ENCODE results near the gene BNIP5. TPM values are rescaled to one million over a fixed set of nuclear protein-coding genes. Genes with fewer than 3 reads are reported as not detected.

Gene BNIP5
- total RNA-seq, 2 experiments from 2014 or later: not detected

DNA sequence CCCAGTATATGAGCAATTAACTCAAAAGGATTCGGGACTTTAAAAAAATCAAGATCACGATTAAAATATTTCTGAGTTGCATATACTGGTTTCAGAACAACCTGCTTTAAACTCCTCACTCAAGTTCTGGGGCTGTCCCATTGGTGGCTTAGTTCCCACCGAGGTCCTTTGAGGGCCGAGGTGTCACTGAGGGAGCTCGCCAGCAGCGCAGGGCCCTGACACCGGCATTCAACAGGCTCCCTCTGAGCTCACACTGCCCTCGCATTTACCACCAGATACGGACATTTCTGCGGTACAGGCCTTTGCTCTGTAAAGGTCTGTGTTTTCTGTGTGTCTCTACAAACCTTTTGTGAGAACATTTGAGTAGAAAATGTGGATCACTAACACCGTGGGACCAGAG lies 24.4 kb upstream of the BNIP5 start:
- CTCF ChIA-PET: interaction anchor here (1.0 kb wide), 1 partner anchor 59 kb away, joined by 3 read pairs; no protein-coding TSS in a partner anchor
- H3K9me3 ChIP-seq (ENCODE audit: control insufficient read depth in 1 of 2, insufficient read depth in 1 of 2, low read length in 2 of 2): no peaks in the 10 kb centered on the region
- intact Hi-C loops (cut with DNase I, micrococcal nuclease): loop anchor here (1.0 to 2.0 kb wide), 2 partner anchors 238 to 334 kb away; partner anchors contain the start of gene MAPK14 (in 1 of the 2)
- ATAC-seq (ENCODE audit: poor library complexity) (no peak), DNase-seq (no peak)
- H3K27ac ChIP-seq (ENCODE audit: low read depth in 1 of 2, low read length in 2 of 2): no peak overlapping the region
- no peaks in the 10 kb centered on the region for H3K9me3 Mint-ChIP-seq
- H3K36me3 ChIP-seq (ENCODE audit: insufficient read depth, low read length): no peaks in the 10 kb centered on the region
- peaks cover 7% of the 10 kb centered on the region for H3K4me1 ChIP-seq (ENCODE audit: insufficient read depth, low read length)
- H3K36me3 Mint-ChIP-seq (ENCODE audit: low read depth): no peaks in the 10 kb centered on the region
- H3K27me3 Mint-ChIP-seq: no peaks in the 10 kb centered on the region
- no peak overlapping the region for H3K27ac Mint-ChIP-seq
- no peak overlapping the region for H3K4me3 Mint-ChIP-seq
- H3K4me1 Mint-ChIP-seq (ENCODE audit: low read depth): no peaks in the 10 kb centered on the region
- POLR2A ChIA-PET: no interaction called here
- H3K27me3 ChIP-seq (ENCODE audit: control insufficient read depth in 1 of 2, insufficient read depth in 2 of 2, low read length in 2 of 2): no peaks in the 10 kb centered on the region
- no peak overlapping the region for H3K4me3 ChIP-seq (ENCODE audit: low read length)
- TF ChIP-seq, protein P1, sequence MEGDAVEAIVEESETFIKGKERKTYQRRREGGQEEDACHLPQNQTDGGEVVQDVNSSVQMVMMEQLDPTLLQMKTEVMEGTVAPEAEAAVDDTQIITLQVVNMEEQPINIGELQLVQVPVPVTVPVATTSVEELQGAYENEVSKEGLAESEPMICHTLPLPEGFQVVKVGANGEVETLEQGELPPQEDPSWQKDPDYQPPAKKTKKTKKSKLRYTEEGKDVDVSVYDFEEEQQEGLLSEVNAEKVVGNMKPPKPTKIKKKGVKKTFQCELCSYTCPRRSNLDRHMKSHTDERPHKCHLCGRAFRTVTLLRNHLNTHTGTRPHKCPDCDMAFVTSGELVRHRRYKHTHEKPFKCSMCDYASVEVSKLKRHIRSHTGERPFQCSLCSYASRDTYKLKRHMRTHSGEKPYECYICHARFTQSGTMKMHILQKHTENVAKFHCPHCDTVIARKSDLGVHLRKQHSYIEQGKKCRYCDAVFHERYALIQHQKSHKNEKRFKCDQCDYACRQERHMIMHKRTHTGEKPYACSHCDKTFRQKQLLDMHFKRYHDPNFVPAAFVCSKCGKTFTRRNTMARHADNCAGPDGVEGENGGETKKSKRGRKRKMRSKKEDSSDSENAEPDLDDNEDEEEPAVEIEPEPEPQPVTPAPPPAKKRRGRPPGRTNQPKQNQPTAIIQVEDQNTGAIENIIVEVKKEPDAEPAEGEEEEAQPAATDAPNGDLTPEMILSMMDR (IDR thresholded peaks at IDR 0.05): no peak

DNA sequence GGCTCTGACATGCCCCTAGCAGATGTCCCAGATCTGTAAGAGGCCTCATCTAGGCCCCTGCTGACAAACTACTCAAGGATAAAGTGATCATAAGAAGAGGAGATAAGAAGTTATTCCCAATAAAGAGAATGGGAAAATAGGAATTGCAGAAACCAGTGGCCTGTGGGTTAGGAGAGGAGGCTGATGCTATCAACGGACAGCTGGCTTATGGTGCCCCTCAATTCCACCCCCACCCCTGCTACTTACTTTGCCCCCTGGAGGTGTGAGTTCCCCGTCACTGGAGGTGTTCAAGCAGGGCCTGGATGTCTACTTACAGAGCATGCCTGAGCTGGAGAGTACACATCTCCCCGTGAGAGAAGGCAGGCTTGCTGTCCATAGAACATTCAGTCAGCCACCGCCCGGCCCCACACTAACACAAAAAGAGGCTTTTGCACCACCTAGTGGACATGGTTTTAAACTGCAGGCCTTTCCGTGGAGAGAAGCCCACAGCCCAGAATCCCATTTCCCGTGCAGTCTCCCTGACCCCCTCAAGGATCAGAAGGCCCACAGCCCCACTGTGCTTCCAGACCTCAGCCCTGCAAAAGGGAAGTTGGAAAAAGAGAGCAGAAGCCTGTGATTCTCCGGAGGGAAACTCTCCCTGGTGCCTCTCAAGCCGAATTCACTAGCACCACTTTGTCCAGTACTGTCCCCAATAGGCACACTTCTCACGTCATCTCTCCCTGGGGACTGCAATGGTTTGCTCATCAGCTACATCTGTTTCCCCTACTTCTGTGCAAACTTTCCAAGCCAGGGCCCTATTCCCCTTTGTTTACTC lies 23.8 kb upstream of the BNIP5 start:
- ChIA-PET POLR2A (interaction anchor here (0.6 kb wide), 1 partner anchor 23 kb away, joined by 4 read pairs; no protein-coding TSS in a partner anchor), CTCF (interaction anchor here (0.7 to 1.3 kb wide), 3 partner anchors 20 to 332 kb away, joined by 3 to 10 read pairs (median 4); no protein-coding TSS in a partner anchor)
- no peaks in the 10 kb centered on the region for H3K27me3 Mint-ChIP-seq
- no peak overlapping the region for H3K27ac Mint-ChIP-seq
- peaks cover 7% of the 10 kb centered on the region for H3K4me1 ChIP-seq (ENCODE audit: insufficient read depth, low read length)
- H3K27me3 ChIP-seq (ENCODE audit: control insufficient read depth in 1 of 2, insufficient read depth in 2 of 2, low read length in 2 of 2): no peaks in the 10 kb centered on the region
- DNase-seq: peak; percentile 52 to 85 (median 58)
- no peaks in the 10 kb centered on the region for H3K9me3 Mint-ChIP-seq
- H3K9me3 ChIP-seq (ENCODE audit: control insufficient read depth in 1 of 2, insufficient read depth in 1 of 2, low read length in 2 of 2): no peaks in the 10 kb centered on the region
- no peak overlapping the region for H3K4me3 ChIP-seq (ENCODE audit: low read length)
- no peaks in the 10 kb centered on the region for H3K4me1 Mint-ChIP-seq (ENCODE audit: low read depth)
- H3K36me3 ChIP-seq (ENCODE audit: insufficient read depth, low read length): no peaks in the 10 kb centered on the region
- TF ChIP-seq, protein P1 (IDR thresholded peaks at IDR 0.05): peak; percentile 75
- no peak overlapping the region for H3K4me3 Mint-ChIP-seq
- intact Hi-C loops (cut with DNase I, micrococcal nuclease): loop anchor here (1.0 to 2.0 kb wide), 4 partner anchors 58 to 333 kb away; partner anchors contain the start of gene MAPK14 (in 2 of the 2)
- ATAC-seq (ENCODE audit: poor library complexity): peak; percentile 98
- H3K36me3 Mint-ChIP-seq (ENCODE audit: low read depth): no peaks in the 10 kb centered on the region
- no peak overlapping the region for H3K27ac ChIP-seq (ENCODE audit: low read depth in 1 of 2, low read length in 2 of 2)

DNA sequence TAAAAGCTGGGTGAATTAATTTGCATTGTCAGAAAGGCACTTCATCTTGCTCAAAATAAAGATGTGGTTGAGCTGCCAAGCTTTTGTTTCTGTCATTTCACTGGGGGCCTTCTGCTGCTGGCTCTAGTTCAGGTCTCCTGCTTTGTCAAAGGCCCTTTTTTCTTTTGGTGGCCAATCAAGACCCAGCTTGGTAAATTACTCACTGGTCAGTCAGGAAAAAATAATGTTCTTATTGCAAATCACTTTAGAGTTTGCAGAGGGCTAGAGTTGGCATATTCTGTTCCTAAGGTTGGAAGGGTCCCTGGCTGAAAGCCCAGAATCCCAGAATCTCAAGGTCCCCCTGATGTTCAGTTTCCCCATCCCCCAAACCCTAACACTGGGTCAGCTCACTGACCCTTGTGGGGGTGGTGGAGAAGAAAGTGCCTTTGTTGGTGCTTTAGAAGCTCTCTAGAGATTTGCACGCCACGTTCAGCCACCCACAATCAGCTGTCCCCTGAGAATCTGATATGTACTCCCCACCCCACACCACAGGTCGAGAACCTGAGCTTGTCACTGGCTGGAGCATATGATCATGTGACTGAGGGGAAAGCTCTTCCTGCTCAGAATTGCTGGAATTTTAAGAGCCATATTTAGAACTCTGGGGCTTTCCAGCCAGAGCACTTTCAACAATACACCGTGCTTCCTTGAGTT lies 21.7 kb upstream of the BNIP5 start:
- H3K27ac Mint-ChIP-seq: no peak overlapping the region
- DNase-seq: no peak
- no peak for ATAC-seq (ENCODE audit: poor library complexity)

More for the DNA sequence above, 21.7 kb upstream of the BNIP5 start:
- Histone ChIP-seq H3K4me1 (ENCODE audit: insufficient read depth, low read length) (peaks cover 7% of the 10 kb centered on the region), H3K27ac (ENCODE audit: low read depth in 1 of 2, low read length in 2 of 2) (no peak overlapping the region), H3K4me3 (ENCODE audit: low read length) (no peak overlapping the region), H3K36me3 (ENCODE audit: insufficient read depth, low read length) (no peaks in the 10 kb centered on the region), H3K9me3 (ENCODE audit: control insufficient read depth in 1 of 2, insufficient read depth in 1 of 2, low read length in 2 of 2) (no peaks in the 10 kb centered on the region), H3K27me3 (ENCODE audit: control insufficient read depth in 1 of 2, insufficient read depth in 2 of 2, low read length in 2 of 2) (no peaks in the 10 kb centered on the region)
- Mint-ChIP-seq H3K4me1 (ENCODE audit: low read depth) (no peaks in the 10 kb centered on the region), H3K27me3 (no peaks in the 10 kb centered on the region), H3K36me3 (ENCODE audit: low read depth) (no peaks in the 10 kb centered on the region), H3K9me3 (no peaks in the 10 kb centered on the region), H3K4me3 (no peak overlapping the region)
- TF ChIP-seq, protein P1 (IDR thresholded peaks at IDR 0.05): no peak
- CTCF ChIA-PET: interaction anchor here (1.4 kb wide), 1 partner anchor 17 kb away, joined by 6 read pairs; no protein-coding TSS in a partner anchor
- intact Hi-C loops (cut with DNase I, micrococcal nuclease): loop anchor here in 1 of 2 experiments (10.0 kb wide), 1 partner anchor 264 kb away; no protein-coding TSS in a partner anchor
- POLR2A ChIA-PET: interaction anchor here (1.0 to 1.1 kb wide), 2 partner anchors 14 to 21 kb away, joined by 3 read pairs; partner anchors contain the start of gene BNIP5
